ENCODE data around the gene SORBS2.

The SORBS2 gene

DNA sequence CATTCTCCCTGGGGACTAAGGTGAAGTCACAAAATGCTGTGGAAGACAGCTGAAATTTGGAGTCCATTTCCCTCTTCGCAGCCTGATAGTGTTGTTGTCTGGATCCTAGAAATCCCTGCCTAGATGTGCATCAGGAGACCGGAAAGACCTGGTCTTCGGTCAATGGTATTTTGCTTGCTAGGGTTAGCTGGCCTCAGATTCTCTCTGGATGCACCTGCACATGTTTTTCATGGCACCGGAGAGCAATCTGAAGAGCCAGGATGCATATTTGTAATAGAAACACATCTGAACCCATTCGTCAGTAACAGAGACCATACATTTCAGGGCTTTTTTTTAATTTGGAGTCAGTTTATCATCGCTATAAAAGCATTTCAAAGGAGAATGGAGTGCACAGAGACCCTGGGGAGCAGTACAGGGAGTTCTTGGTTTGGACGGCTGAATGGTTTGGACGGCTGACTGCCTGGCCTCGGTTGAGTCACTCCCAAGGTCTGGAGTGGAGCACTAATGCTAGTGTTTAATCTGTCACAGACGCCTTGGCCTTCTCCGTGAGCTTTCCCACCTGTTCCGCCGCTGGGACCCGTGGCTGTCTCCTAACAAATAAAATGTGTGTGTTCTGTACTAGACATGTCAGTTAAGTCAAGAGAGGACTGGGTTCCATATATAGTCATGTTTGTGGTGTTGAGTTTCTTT, 269.2 kb downstream of the SORBS2 start:
- H3K9me3 ChIP-seq (ENCODE audit: insufficient read depth, low read depth, low read length): no peaks in the 10 kb centered on the region
- 92% methylated on average over 14 of the region's 14 CpGs for WGBS
- no peaks in the 10 kb centered on the region; the same call in 1 of the 2 replicates for H3K4me1 ChIP-seq (ENCODE audit: insufficient read depth, low read length)
- peaks cover 11% of the 10 kb centered on the region; the same call in 1 of the 2 replicates for H3K27me3 ChIP-seq (ENCODE audit: insufficient read depth, low read length)
- no peak overlapping the region for H3K9ac ChIP-seq (ENCODE audit: low read depth, low read length)
- no peaks in the 10 kb centered on the region for H3K36me3 ChIP-seq (ENCODE audit: insufficient read depth, low read length)
- H3K4me3 ChIP-seq (ENCODE audit: low read length): no peak overlapping the region
- no peak overlapping the region for H3K27ac ChIP-seq (ENCODE audit: low read depth, low read length)

DNA sequence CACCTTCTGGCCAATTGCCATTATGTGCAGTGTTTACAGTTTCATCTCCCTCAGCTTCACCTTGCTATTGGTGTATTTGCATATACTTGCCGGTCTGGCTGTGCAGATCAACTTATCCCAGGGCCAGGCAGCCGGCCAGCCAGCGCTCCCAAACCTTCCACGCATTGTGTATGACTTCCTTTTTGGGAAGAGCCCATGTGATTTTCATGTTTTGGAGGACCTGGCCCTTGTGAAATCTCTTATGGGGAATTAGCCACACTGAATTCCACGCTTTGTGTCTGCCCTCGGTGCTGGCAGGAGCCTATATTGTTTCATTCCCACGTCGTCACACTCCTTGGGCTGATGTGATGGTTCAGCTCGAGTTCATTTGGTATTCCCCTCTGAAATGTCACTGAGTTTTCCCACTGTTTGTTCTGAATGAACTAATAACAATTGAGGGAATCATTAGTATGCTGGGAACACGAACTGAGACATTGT, 270.7 kb downstream of the SORBS2 start:
- Histone ChIP-seq H3K4me3 (ENCODE audit: low read length) (no peak overlapping the region), H3K27me3 (ENCODE audit: insufficient read depth, low read length) (peaks cover 17% of the 10 kb centered on the region), H3K9me3 (ENCODE audit: insufficient read depth, low read depth, low read length) (no peaks in the 10 kb centered on the region), H3K27ac (ENCODE audit: low read depth, low read length) (no peak overlapping the region), H3K9ac (ENCODE audit: low read depth, low read length) (no peak overlapping the region), H3K36me3 (ENCODE audit: insufficient read depth, low read length) (no peaks in the 10 kb centered on the region), H3K4me1 (ENCODE audit: insufficient read depth, low read length) (peaks cover 2% of the 10 kb centered on the region)
- 89% methylated on average over 10 of the region's 10 CpGs for WGBS

DNA sequence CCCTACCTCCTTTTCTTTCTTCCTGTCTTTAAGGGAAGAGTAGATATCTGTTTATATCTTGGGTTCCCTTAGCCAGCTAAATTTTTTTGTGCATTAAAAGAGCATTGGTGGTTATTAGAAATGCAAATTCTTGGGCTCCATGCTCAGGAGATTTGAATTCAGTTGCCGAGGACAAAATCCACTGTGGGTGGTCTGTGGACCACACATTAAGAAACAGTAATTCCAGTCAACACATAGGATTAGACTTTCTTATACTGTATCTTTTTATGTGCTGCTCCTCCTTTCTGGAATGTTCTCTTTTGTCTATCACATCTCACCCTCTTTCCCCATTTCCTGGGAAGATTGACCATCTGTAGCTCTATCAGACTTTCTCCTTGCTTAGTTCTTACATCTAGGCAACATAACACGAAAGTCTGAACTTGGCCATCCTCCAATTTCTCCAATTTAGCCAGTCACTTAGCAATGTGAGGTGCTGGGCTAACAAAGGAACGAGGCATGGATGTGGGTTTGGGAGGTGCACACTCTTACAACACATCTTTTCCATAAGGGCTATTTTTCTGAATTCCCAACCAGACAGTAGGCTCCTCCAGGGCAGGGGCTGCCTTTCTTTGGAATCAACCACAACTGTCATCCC, 271.4 kb downstream of the SORBS2 start:
- Histone ChIP-seq H3K36me3 (ENCODE audit: insufficient read depth, low read length) (no peaks in the 10 kb centered on the region), H3K27ac (ENCODE audit: low read depth, low read length) (no peak overlapping the region), H3K9me3 (ENCODE audit: insufficient read depth, low read depth, low read length) (no peaks in the 10 kb centered on the region), H3K9ac (ENCODE audit: low read depth, low read length) (no peak overlapping the region), H3K4me3 (ENCODE audit: low read length) (no peak overlapping the region), H3K4me1 (ENCODE audit: insufficient read depth, low read length) (peaks cover 7% of the 10 kb centered on the region), H3K27me3 (ENCODE audit: insufficient read depth, low read length) (peaks cover 24% of the 10 kb centered on the region)
- 87% methylated on average over 3 of the region's 3 CpGs for WGBS

DNA sequence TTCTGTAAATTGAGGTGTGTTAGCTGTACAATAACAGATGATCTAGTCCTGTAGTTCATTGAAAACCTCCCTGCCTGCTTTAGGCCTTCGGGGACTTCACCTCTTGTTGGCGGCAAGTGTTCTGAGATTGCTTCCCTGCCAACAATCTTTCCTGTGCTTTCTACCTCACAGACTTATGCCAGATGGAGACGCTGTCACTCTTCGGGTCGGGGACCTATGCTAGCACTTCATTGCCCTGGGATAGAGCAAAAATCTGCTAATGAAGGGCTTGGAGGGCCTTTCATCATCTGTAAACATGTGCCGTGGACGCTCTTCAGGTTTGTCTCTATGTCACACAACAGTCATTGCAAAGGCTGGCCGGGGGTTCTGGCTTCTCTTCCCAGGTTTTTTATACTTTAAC, 272.0 kb downstream of the SORBS2 start:
- Histone ChIP-seq H3K36me3 (ENCODE audit: insufficient read depth, low read length) (no peaks in the 10 kb centered on the region), H3K4me1 (ENCODE audit: insufficient read depth, low read length) (peaks cover 7% of the 10 kb centered on the region), H3K9me3 (ENCODE audit: insufficient read depth, low read depth, low read length) (no peaks in the 10 kb centered on the region), H3K27ac (ENCODE audit: low read depth, low read length) (no peak overlapping the region), H3K4me3 (ENCODE audit: low read length) (no peak overlapping the region), H3K27me3 (ENCODE audit: insufficient read depth, low read length) (peaks cover 27% of the 10 kb centered on the region), H3K9ac (ENCODE audit: low read depth, low read length) (no peak overlapping the region)
- 82% methylated on average over 8 of the region's 8 CpGs for WGBS

DNA sequence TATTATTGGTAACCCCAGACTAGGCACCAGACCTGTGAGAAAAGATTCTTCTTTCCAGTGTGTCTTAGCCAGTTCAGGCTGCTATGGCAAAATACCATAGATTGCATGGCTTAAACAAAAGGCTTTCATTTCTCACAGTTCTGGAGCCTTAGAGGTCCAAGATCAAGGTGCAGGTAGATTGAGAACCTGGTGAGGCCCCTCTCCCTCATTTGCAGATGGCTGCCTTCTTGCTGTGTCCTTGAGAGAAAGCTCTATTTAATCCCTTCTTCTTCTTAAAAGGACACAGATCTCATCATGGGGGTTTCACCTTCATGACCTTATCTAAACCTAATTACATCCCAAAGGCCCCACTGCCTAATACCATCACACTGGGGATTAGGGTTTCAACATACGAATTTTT, 273.2 kb downstream of the SORBS2 start:
- Histone ChIP-seq H3K36me3 (ENCODE audit: insufficient read depth, low read length) (no peaks in the 10 kb centered on the region), H3K9me3 (ENCODE audit: insufficient read depth, low read depth, low read length) (no peaks in the 10 kb centered on the region), H3K4me1 (ENCODE audit: insufficient read depth, low read length) (peaks cover 13% of the 10 kb centered on the region), H3K27me3 (ENCODE audit: insufficient read depth, low read length) (peaks cover 40% of the 10 kb centered on the region), H3K27ac (ENCODE audit: low read depth, low read length) (no peak overlapping the region), H3K4me3 (ENCODE audit: low read length) (no peak overlapping the region), H3K9ac (ENCODE audit: low read depth, low read length) (no peak overlapping the region)
- WGBS: 79% methylated on average over 1 of the region's 1 CpG

DNA sequence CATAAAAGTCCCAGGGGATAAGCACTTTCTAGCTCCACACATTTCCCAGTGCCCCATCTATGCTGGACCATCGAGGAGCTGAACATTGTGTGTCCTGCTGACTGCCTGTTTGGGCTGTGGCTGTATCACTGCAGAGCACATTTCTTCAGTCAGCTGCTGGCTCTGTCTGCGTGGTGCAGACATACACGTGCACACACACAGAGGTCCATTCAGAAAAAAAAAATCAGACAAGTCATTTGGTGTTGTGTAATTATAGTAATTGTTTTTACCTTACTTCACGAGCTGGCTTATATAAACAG, 275.6 kb downstream of the SORBS2 start:
- Histone ChIP-seq H3K27me3 (ENCODE audit: insufficient read depth, low read length) (peaks cover 44% of the 10 kb centered on the region), H3K4me3 (ENCODE audit: low read length) (no peak overlapping the region; the same call in 1 of the 2 replicates)
- 72% methylated on average over 3 of the region's 4 CpGs for WGBS

DNA sequence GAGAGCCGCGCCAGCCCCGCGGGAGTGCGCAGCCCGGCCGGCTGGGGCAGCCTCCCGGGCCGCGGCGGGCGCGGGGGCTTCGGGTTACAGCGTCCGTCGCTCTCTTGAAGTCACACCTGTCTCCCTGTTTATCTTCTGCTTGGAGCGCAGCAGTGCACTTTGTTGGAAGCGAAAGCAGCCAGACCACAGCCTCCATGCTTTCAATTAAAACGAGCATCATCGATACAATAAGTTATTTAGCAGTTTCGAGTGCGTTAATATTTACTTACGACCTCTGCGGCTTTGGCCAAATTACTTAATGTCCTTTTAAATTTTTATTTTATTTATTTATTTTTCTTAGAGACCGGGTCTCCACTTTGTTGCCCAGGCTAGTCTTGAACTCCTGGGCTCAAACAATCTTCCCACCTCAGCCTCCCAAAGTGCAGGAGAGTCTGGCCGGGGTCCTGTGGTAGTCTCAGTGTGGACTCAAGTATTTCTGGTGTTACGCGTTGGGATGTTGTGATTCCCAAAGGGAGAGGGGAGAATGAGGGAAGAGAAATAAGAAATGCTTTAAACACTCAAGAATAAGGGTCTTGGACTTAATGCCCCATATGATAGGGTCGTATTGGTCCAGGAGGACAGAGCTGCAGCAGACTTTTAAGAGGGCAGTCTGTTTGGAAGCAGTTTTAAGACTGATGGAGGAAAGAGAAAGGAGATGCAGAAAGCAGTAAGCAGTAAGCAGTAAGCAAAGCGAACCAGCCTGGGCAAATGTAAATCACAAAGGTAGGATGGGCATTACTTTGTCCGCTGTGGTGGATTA, 276.2 kb downstream of the SORBS2 start:
- peaks cover 13% of the 10 kb centered on the region for H3K4me1 ChIP-seq (ENCODE audit: insufficient read depth, low read length)
- no peaks in the 10 kb centered on the region for H3K36me3 ChIP-seq (ENCODE audit: insufficient read depth, low read length)
- peak overlapping the region; percentile 84 for H3K4me3 ChIP-seq (ENCODE audit: low read length)
- no peak overlapping the region for H3K27ac ChIP-seq (ENCODE audit: low read depth, low read length)
- H3K9ac ChIP-seq (ENCODE audit: low read depth, low read length): no peak overlapping the region
- WGBS: 15% methylated on average over 32 of the region's 32 CpGs
- H3K9me3 ChIP-seq (ENCODE audit: insufficient read depth, low read depth, low read length): no peaks in the 10 kb centered on the region
- peaks cover 43% of the 10 kb centered on the region for H3K27me3 ChIP-seq (ENCODE audit: insufficient read depth, low read length)

More for the DNA sequence above, 275.6 kb downstream of the SORBS2 start:
- Histone ChIP-seq H3K36me3 (ENCODE audit: insufficient read depth, low read length) (no peaks in the 10 kb centered on the region), H3K27ac (ENCODE audit: low read depth, low read length) (no peak overlapping the region), H3K9ac (ENCODE audit: low read depth, low read length) (no peak overlapping the region), H3K4me1 (ENCODE audit: insufficient read depth, low read length) (peaks cover 13% of the 10 kb centered on the region), H3K9me3 (ENCODE audit: insufficient read depth, low read depth, low read length) (no peaks in the 10 kb centered on the region)

All from HUES64 (cell line).